ENCODE results near the gene LYAR.
A peak's percentile ranks its signal among the peaks of the same experiment; 100 is the strongest.
"Not testable (repeated sequence)": the region's sequence is repeated elsewhere in the genome, so short reads cannot be mapped to it uniquely, and the experiment has no call there.

Gene LYAR

DNA sequence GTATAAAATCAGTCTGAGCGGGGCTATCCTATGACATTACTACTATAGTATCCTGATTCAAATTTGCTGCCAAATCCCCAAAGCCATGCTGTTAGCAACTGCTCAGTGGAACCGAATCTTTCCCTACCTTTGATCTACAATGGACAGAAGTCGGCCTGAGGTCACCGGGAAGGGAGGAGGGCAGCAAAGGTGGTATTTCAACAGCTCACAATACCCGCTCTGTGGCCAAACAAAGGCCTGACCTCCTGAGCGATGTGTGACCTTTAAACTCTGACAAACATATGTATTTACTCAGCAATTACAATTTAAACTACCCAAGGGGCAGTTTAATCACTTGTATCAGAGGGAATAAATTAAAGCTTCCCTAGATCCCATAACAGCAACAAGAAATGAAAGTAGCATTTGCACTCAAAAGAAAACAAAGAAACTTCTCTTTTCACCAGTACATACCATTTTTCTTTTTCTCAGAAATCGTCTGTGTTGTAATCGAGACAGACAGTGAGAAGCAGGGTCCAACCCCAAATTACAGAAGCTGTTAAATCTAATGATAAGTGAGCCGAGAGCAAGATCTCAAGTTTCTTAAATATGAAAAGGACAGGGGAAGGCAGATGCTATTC is 30.4 kb downstream of the LYAR start:
- DNase-seq = no peak

DNA sequence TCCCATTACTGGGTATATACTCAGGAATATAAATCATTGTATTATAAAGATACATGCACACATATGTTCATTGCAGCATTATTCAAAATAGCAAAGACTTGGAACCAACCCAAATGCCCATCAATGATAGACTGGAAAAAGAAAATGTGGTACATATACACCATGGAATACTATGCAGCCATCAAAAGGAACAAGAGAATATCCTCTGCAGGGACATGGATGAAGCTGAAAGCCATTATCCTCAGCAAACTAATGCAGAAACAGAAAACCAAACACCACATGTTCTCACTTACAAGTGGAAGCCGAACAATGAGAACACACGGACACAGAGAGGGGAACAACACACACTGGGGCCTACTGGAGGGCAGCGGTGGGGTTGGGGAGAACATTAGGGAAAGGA is 32.2 kb downstream of the LYAR start:
- not testable (repeated sequence) for DNase-seq

DNA sequence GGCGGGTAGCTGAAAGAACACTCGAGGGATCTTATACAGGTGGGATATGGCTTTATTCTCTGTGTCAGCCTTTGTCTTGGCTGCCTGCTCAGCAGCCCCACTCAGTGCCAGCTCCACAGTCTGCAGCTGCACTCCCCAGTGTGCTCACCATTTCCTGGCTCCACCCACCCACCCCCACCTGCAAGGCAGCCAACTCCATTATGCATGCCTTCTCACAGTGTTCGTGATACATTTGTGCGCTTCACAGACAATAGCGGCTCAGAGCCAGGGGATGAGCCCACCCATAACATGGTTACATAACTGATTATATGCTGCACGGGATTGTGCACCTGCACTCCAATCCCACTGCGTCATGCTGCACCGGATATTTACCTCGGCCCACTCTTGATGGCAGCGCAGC is 33.2 kb downstream of the LYAR start:
- DNase-seq = no peak

- no peak for DNase-seq
Measured at GRCh38 chr4:4254666-4255065, 35.3 kb downstream of the LYAR start.

- no peak for DNase-seq
Measured at GRCh38 chr4:4254199-4254598, 35.8 kb downstream of the LYAR start.

DNA sequence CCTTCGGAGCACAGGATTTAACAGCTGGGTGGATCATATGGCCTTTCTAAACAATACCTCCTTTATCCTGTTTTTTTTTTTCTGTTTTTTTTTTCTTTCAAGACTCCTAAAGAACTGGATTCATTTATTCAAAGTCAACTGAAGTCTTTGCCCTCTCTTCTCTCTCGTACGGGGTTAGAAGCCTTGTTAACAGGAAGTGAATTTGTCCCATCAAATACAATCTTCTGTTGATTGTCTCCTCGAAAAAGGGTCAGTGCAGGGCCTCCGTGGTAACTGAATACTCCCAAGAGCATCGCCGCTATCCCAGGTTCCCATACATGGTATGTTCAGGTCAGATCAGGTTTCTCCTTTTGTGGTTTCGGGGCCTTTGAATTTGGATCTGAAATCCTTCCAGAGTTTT is 40.1 kb downstream of the LYAR start:
- no peak for DNase-seq

- not testable (repeated sequence) for DNase-seq
Measured at GRCh38 chr4:4249342-4249741, 40.6 kb downstream of the LYAR start.

GRCh38 chr4:4248885-4249203 is 41.1 kb downstream of the LYAR start:
- DNase-seq = no peak

DNA sequence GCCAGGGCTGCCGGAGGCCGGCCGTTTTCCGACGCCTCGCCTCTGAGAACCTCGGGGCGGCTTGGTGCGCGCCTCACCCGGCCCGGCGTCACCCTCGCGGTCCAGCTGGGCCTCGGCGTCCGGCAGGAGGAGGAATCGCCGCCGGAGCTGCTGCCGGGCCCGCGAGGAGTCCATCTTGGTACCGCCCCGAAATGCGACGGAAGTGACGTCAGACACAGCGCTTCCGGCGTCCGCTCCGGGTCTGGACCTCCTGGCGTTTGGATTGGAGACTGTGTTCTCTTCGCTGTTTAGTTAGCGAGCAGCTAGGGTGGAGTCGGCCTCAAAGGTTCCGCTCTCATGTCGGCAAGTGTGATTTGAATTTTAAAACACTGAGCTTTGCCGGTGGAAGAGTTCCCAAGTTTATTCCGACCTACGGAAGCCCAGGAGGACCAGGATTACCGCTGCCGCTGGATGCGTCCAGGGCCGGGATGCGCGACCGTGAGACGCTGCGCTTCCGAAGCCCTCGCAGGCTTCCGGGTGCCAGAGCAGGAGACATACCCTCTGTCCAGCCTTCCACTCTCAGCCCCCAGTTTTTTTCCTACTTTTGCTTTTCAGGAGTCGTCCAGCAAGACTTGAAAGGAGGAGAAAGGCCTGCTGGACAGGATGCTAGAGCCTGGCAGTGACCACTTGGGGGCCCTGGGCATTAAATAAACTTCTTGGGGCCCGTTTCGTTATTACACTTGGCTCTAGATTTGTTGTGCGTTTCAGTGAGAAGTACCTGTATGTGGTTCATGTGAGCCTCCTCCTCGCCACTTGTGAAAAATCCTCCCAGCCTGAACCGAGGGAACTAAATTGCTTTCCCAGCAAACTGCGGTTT is 41.7 kb downstream of the LYAR start, which contains the start of gene TMEM128:
TMEM128 (minus strand) TSS at position 195 of the 856 bp plus-strand sequence; CDS start at position 174, 21 bp downstream.
- peak; percentile 93 for DNase-seq

DNA sequence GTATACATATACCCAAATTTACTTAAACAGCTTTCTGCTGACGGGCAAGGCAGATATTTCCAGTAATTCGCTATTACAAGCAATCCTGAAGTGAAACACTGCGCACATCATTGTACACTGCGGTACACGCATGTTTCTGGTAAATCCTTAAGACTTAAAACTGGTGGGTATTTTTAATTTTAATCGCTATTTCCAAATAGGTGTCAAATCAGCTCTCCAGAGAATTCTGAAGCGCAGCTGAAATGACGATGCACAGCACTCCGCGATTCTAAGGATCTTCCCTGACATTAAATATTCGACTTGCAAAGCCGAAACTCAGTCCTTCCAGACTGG is 42.3 kb downstream of the LYAR start:
- no peak for DNase-seq

- no peak for DNase-seq
Measured at GRCh38 chr4:4245172-4245571, 44.8 kb downstream of the LYAR start.

DNA sequence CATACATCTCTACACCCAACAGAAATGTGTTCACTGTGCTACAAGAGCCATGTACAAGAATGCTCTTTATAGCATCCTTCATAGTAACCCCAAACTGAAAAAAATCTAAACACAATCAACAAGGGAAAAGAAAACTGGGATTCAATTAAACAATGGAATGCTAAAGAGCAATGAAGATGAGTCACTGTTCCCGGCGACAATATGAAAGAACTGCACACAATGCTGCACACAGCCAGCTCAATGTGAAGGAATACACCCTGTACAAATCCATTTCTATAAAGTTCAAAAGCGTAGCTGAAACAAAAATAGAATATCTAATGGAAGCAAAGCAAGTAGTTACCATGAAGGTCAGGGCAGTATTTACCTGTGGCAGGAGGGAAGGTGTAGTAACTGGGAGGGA is 50.4 kb downstream of the LYAR start:
- not testable (repeated sequence) for DNase-seq

DNA sequence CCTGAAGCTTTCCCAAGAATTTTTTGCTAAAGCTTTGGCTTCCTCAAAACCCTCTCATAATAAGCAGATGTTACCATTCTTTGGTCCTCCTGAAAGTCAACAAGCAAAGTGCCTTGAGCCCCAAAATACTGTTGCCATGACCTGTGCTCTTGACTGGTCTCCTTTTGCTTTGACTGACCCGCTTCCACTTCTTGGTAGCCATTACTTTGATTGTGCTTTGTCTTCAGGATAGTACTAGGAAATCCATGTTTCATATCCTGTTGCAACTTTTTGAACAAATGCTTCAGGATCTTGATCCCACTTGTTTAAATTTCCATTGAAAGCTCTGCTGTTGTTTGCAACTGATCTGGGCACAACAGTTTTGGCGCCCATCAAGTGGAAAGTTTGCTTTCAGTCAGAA is 56.3 kb downstream of the LYAR start:
- DNase-seq = no peak

- DNase-seq = no peak
Measured at GRCh38 chr4:4228356-4228668, 61.6 kb downstream of the LYAR start.

DNA sequence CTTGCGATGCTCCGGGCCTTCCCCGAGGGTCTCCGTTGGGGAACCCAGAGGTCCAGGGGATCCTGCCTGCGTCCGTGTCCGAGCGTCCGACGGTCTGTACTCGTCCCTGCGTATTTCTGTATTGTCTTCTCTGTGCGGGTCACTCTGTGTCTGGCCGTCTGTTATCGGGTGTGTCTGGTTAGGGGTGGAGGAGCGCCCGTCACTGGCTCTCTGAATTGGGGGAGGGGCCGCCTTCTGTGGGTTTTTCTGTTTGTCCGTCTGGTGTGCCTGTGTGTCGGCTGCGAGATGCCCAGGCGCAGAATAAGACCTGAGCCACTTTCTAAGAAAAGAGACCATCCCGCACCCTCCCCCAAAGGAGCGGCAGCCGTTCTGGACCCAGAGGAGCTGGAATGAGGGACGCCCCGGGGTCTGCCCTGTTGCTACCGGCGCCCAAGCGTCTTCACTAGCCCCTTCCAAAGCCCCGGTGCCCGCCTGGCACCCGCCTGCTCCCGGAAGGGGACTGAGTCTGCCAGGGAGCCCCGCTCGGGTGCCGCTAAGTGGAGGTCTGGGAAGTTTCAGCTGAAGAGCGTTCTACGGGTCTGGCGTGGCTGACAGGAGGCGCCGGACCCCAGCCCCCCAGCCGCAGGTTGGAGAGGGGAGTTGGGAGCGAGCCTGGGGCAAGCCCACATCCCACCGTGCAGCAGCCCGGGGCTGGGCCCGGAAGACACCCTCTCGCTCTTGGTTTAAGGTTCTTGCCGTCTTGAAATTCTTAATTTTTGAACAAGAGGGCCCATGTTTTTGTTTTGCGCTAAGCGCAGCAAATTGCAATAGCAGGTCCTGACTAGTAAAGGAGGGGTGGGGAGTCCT is 62.2 kb downstream of the LYAR start:
- DNase-seq = no peak

- no peak for DNase-seq
Measured at GRCh38 chr4:4226606-4227438, 63.1 kb downstream of the LYAR start, which contains the start of gene OTOP1. Gene OTOP1 (minus strand): TSS chr4:4226929. CDS start chr4:4226864, 65 bp downstream.

- DNase-seq = no peak
Measured at GRCh38 chr4:4225915-4226605, 63.9 kb downstream of the LYAR start.
